HG03565 (cell line): ENCODE measurements around the gene DAZAP1.

ENCODE experiments used
- ATAC-seq: cut with Tn5 transposase; IDR thresholded peaks from one replicate; pipeline ENCODE4 v1.9.1; 2021; ENCODE audit warnings: mild to moderate bottlenecking, moderate library complexity; ENCODE audit not compliant: unreplicated experiment

The DAZAP1 gene

GRCh38 chr19:1377176-1377964 is 30.0 kb upstream of the DAZAP1 start:
- no peak for ATAC-seq

GRCh38 chr19:1377965-1378785 is 29.2 kb upstream of the DAZAP1 start:
- no peak for ATAC-seq

- no peak for ATAC-seq
Measured at GRCh38 chr19:1379126-1379905, 28.1 kb upstream of the DAZAP1 start.

GRCh38 chr19:1379961-1380489 is 27.4 kb upstream of the DAZAP1 start:
- no peak for ATAC-seq

GRCh38 chr19:1382250-1382649 is 25.1 kb upstream of the DAZAP1 start:
- ATAC-seq = no peak

- no peak for ATAC-seq
Measured at GRCh38 chr19:1383017-1383311, 24.4 kb upstream of the DAZAP1 start.

- ATAC-seq = peak; percentile 73
Measured at GRCh38 chr19:1383312-1384084, 23.9 kb upstream of the DAZAP1 start, which contains the start of gene NDUFS7. NDUFS7 (plus strand) TSS chr19:1383907; CDS start chr19:1383927, 20 bp downstream.

- no peak for ATAC-seq
Measured at GRCh38 chr19:1384085-1384462, 23.3 kb upstream of the DAZAP1 start.

- ATAC-seq = no peak
Measured at GRCh38 chr19:1384478-1385110, 22.8 kb upstream of the DAZAP1 start.

GRCh38 chr19:1385816-1386215 is 21.6 kb upstream of the DAZAP1 start:
- no peak for ATAC-seq

- no peak for ATAC-seq
Measured at GRCh38 chr19:1386945-1387683, 20.3 kb upstream of the DAZAP1 start.

GRCh38 chr19:1387684-1388636 is 19.4 kb upstream of the DAZAP1 start:
- no peak for ATAC-seq

- no peak for ATAC-seq
Measured at GRCh38 chr19:1388637-1389026, 18.8 kb upstream of the DAZAP1 start.

- ATAC-seq = no peak
Measured at GRCh38 chr19:1389033-1389940, 18.1 kb upstream of the DAZAP1 start.

- ATAC-seq = no peak
Measured at GRCh38 chr19:1390890-1391423, 16.4 kb upstream of the DAZAP1 start.

- ATAC-seq = no peak
Measured at GRCh38 chr19:1392407-1392806, 15.0 kb upstream of the DAZAP1 start.
